Fibroblast of lung (primary cell): Measurements from ENCODE around the gene MAP4K5. TPM values are rescaled to one million over a fixed set of nuclear protein-coding genes. Genes with fewer than 3 reads are reported as not detected.
A peak's percentile ranks its signal among the peaks of the same experiment; 100 is the strongest.

Experiments used
- DNase-seq, 2 donors: peaks; one replicate each; pipeline versions ENCODE4 v3.0.0 to v3.0.0-alpha.2; 2010; ENCODE audit warnings: low read depth in 2 of 2
- H2AFZ ChIP-seq: 2 replicates; pipeline ENCODE4 v1.5.1; 2012; ENCODE audit warnings: low read length, control low read depth, inconsistent platforms
- H3K27ac ChIP-seq: 2 replicates; pipeline ENCODE4 v1.5.1; 2011; ENCODE audit warnings: low read length, control low read depth; ENCODE audit not compliant: insufficient read depth
- H3K27me3 ChIP-seq: 2 replicates; pipeline ENCODE4 v1.5.1; 2011; ENCODE audit warnings: mild to moderate bottlenecking, low read length; ENCODE audit not compliant: control insufficient read depth, insufficient read depth
- H3K36me3 ChIP-seq: 2 replicates; pipeline ENCODE4 v1.5.1; 2011; ENCODE audit warnings: low read length; ENCODE audit not compliant: control insufficient read depth, insufficient read depth
- H3K4me1 ChIP-seq: 2 replicates; pipeline ENCODE4 v1.5.1; 2011; ENCODE audit warnings: low read length; ENCODE audit not compliant: control insufficient read depth, insufficient read depth; ENCODE audit errors: extremely low read depth
- H3K4me2 ChIP-seq: 2 replicates; pipeline ENCODE4 v1.5.1; 2011; ENCODE audit warnings: low read length, control low read depth; ENCODE audit not compliant: insufficient read depth; ENCODE audit errors: extremely low read depth
- H3K4me3 ChIP-seq, 4 experiments: fragments of 200-600 bp in 1 of 4; sonication (generic) in 1 of 4; replicated peaks in 1 of 4; 2 replicates each; pipeline ENCODE4 v1.5.1; 2011 to 2016; ENCODE audit warnings: low read length in 4 of 4, low read depth in 3 of 4, mild to moderate bottlenecking in 3 of 4, control low read depth in 2 of 4, inconsistent platforms in 1 of 4, mixed read lengths in 1 of 4; ENCODE audit not compliant: insufficient read depth in 1 of 4; ENCODE audit errors: control extremely low read depth in 1 of 4
- H3K79me2 ChIP-seq: 2 replicates; pipeline ENCODE4 v1.5.1; 2012; ENCODE audit warnings: mild to moderate bottlenecking, low read length, inconsistent platforms; ENCODE audit not compliant: control insufficient read depth, insufficient read depth
- H3K9ac ChIP-seq: 2 replicates; pipeline ENCODE4 v1.5.1; 2011; ENCODE audit warnings: mild to moderate bottlenecking, low read length, control low read depth; ENCODE audit not compliant: insufficient read depth
- H3K9me3 ChIP-seq: 2 replicates; pipeline ENCODE4 v1.5.1; 2012; ENCODE audit warnings: low read depth, low read length; ENCODE audit not compliant: control insufficient read depth, insufficient read depth
- H4K20me1 ChIP-seq: 2 replicates; pipeline ENCODE4 v1.5.1; 2011; ENCODE audit warnings: low read length; ENCODE audit not compliant: control insufficient read depth, insufficient read depth; ENCODE audit errors: extremely low read depth
- CTCF ChIP-seq, 2 donors: IDR thresholded peaks in 1 of 2; conservative IDR thresholded peaks in 1 of 2; 1 replicate in 1 of 2; 2 replicates in 1 of 2; pipeline ENCODE4 v1.5.1; 2011 to 2012; ENCODE audit warnings: low read length in 2 of 2, control low read depth in 1 of 2, inconsistent platforms in 1 of 2, low read depth in 1 of 2, mild to moderate bottlenecking in 1 of 2
- EZH2 ChIP-seq: IDR thresholded peaks from 2 replicates; pipeline ENCODE4 v1.5.1; 2012; ENCODE audit warnings: low read length, control low read depth, mild to moderate bottlenecking; ENCODE audit errors: missing control alignments
- polyA plus RNA-seq, 2 donors: library from polyadenylated mRNA; depleted of rRNA in 1 of 2; stranded (reverse) in 1 of 2; unstranded in 1 of 2; fragments of >200 nt; gene quantifications; 2 replicates each; pipeline ENCODE4 v1.2.1, GENCODE V29; 2011 to 2012; ENCODE audit warnings: missing spikeins in 1 of 2
- total RNA-seq: library from RNA; depleted of rRNA; stranded (reverse); fragments of >200 nt; gene quantifications from 2 replicates; pipeline ENCODE4 v1.2.1, GENCODE V29; 2014

MAP4K5 gene
- total and polyA plus RNA-seq, 2 donors (not counting 1 experiment from before 2014, with no cell fraction given): 39.4 to 41.1 TPM

- H4K20me1 ChIP-seq: no peaks in the 10 kb centered on the region
- H3K4me2 ChIP-seq: peak overlapping the region; percentile 95
- no peaks in the 10 kb centered on the region for H3K27me3 ChIP-seq
- no peaks in the 10 kb centered on the region for H3K9me3 ChIP-seq
- H3K79me2 ChIP-seq: no peaks in the 10 kb centered on the region
- H3K4me1 ChIP-seq: peaks cover 16% of the 10 kb centered on the region
- no peaks in the 10 kb centered on the region for H3K36me3 ChIP-seq
- TF ChIP-seq EZH2 (no peak), CTCF (conservative IDR thresholded peaks at IDR 0.05 in 1 of 2, IDR thresholded peaks at IDR 0.05 in 1 of 2; ENCODE audit: low read depth in 1 of 2, low read length in 2 of 2) (no peak)
- H3K4me3 ChIP-seq: peak overlapping the region; percentile 66 to 83 (median 76)
- H2AFZ ChIP-seq: no peak overlapping the region
- H3K9ac ChIP-seq: no peak overlapping the region
- DNase-seq: no peak
- H3K27ac ChIP-seq: peak overlapping the region; percentile 86
These were observed 136.9 kb downstream of the MAP4K5 start for GRCh38 chr14:50395448-50395847.

DNA sequence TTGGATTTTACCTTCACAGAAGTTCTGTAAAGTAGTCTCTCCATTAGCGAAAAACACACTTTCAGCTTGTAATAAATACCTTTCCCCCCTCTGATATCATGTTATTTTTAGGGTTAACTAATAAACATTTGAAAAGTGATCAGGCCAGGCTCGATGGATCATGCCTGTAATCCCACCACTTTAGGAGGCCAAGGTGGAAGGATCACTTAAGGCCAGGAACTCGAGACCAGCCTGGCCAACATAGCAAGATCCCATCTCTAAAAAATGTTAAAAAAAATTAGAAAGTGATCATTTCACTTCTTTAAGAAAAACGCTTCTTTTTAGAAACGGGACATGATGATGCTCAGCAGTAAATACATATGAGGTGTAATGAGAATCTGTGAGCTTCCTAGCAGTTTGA lies 137.7 kb downstream of the MAP4K5 start:
- TF ChIP-seq EZH2: no peak
- TF ChIP-seq CTCF (conservative IDR thresholded peaks at IDR 0.05 in 1 of 2, IDR thresholded peaks at IDR 0.05 in 1 of 2; ENCODE audit: low read depth in 1 of 2, low read length in 2 of 2): no peak
- peak overlapping the region; percentile 7 for H3K4me2 ChIP-seq

GRCh38 chr14:50389668-50390441 lies 142.5 kb downstream of the MAP4K5 start:
- H3K9me3 ChIP-seq: no peaks in the 10 kb centered on the region
- TF ChIP-seq EZH2 (no peak), CTCF (conservative IDR thresholded peaks at IDR 0.05 in 1 of 2, IDR thresholded peaks at IDR 0.05 in 1 of 2; ENCODE audit: low read depth in 1 of 2, low read length in 2 of 2) (no peak)

More for the DNA sequence above, 137.7 kb downstream of the MAP4K5 start:
- Histone ChIP-seq H3K27me3 (no peaks in the 10 kb centered on the region), H3K9ac (no peak overlapping the region), H3K27ac (no peak overlapping the region), H3K9me3 (no peaks in the 10 kb centered on the region), H2AFZ (no peak overlapping the region), H3K79me2 (no peaks in the 10 kb centered on the region), H3K36me3 (no peaks in the 10 kb centered on the region), H4K20me1 (no peaks in the 10 kb centered on the region), H3K4me3 (peak overlapping the region in 2 of 4 experiments; percentile 66 to 78), H3K4me1 (peaks cover 14% of the 10 kb centered on the region)
- DNase-seq: no peak

More at GRCh38 chr14:50389668-50390441, 142.5 kb downstream of the MAP4K5 start:
- no peaks in the 10 kb centered on the region for H3K79me2 ChIP-seq
- no peaks in the 10 kb centered on the region for H4K20me1 ChIP-seq
- DNase-seq: no peak
- H3K4me2 ChIP-seq: no peak overlapping the region
- no peaks in the 10 kb centered on the region for H3K27me3 ChIP-seq
- H3K27ac ChIP-seq: no peak overlapping the region
- H2AFZ ChIP-seq: no peak overlapping the region
- no peak overlapping the region for H3K4me3 ChIP-seq
- H3K36me3 ChIP-seq: no peaks in the 10 kb centered on the region
- H3K9ac ChIP-seq: no peak overlapping the region
- H3K4me1 ChIP-seq: no peaks in the 10 kb centered on the region
